Nephron progenitor cell (in vitro differentiated cells): ENCODE data around the gene FUT4.

ENCODE experiments used
- DNase-seq: peaks from one replicate; pipeline ENCODE4 v3.0.0; 2021
- H3K27ac Mint-ChIP-seq: 2 replicates; pipeline ENCODE4 v1.8.0; 2021; ENCODE audit warnings: mild to moderate bottlenecking, moderate library complexity, mixed read lengths
- H3K27me3 Mint-ChIP-seq: 2 replicates; pipeline ENCODE4 v1.8.0; 2021; ENCODE audit warnings: mild to moderate bottlenecking, low read depth, mixed read lengths; ENCODE audit not compliant: poor library complexity
- H3K36me3 Mint-ChIP-seq: 2 replicates; pipeline ENCODE4 v1.8.0; 2021; ENCODE audit warnings: low read depth, mixed read lengths
- H3K4me1 Mint-ChIP-seq: 2 replicates; pipeline ENCODE4 v1.8.0; 2021; ENCODE audit warnings: mixed read lengths
- H3K4me3 Mint-ChIP-seq: 2 replicates; pipeline ENCODE4 v1.8.0; 2021; ENCODE audit warnings: mild to moderate bottlenecking, moderate library complexity, mixed read lengths
- H3K9me3 Mint-ChIP-seq: 2 replicates; pipeline ENCODE4 v1.8.0; 2021; ENCODE audit warnings: mild to moderate bottlenecking, moderate library complexity, mixed read lengths
- CTCF ChIP-seq: fragments of 200-600 bp; sonication (generic); IDR thresholded peaks from 2 replicates; pipeline ENCODE4 v1.5.0; 2021; ENCODE audit warnings: antibody characterized with exemption

Gene FUT4

GRCh38 chr11:94576306-94576705 is 32.6 kb downstream of the FUT4 start:
- no peak for DNase-seq
- TF ChIP-seq CTCF, result no peak

GRCh38 chr11:94577841-94578240 is 34.1 kb downstream of the FUT4 start:
- H3K36me3 Mint-ChIP-seq, result no peaks in the 10 kb centered on the region
- TF ChIP-seq CTCF, result no peak
- peaks cover 2% of the 10 kb centered on the region for H3K9me3 Mint-ChIP-seq
- no peak for DNase-seq
- H3K27ac Mint-ChIP-seq, result no peak overlapping the region
- no peak overlapping the region for H3K4me3 Mint-ChIP-seq
- H3K4me1 Mint-ChIP-seq, result peaks cover 19% of the 10 kb centered on the region
- H3K27me3 Mint-ChIP-seq, result peaks cover 3% of the 10 kb centered on the region

More at GRCh38 chr11:94576306-94576705, 32.6 kb downstream of the FUT4 start:
- no peak overlapping the region for H3K27ac Mint-ChIP-seq
- H3K4me1 Mint-ChIP-seq, result peaks cover 17% of the 10 kb centered on the region
- H3K27me3 Mint-ChIP-seq, result peaks cover 3% of the 10 kb centered on the region
- peaks cover 10% of the 10 kb centered on the region for H3K9me3 Mint-ChIP-seq
- no peak overlapping the region for H3K4me3 Mint-ChIP-seq
- no peaks in the 10 kb centered on the region for H3K36me3 Mint-ChIP-seq

GRCh38 chr11:94581926-94582325 is 38.2 kb downstream of the FUT4 start:
- Mint-ChIP-seq H3K4me3 (no peak overlapping the region), H3K36me3 (no peaks in the 10 kb centered on the region), H3K9me3 (no peaks in the 10 kb centered on the region), H3K4me1 (peaks cover 5% of the 10 kb centered on the region), H3K27ac (no peak overlapping the region), H3K27me3 (peaks cover 3% of the 10 kb centered on the region)
- DNase-seq, result no peak
- TF ChIP-seq CTCF, result no peak

GRCh38 chr11:94583213-94583865 is 39.6 kb downstream of the FUT4 start:
- Mint-ChIP-seq H3K4me1 (peaks cover 18% of the 10 kb centered on the region), H3K36me3 (no peaks in the 10 kb centered on the region), H3K27me3 (peaks cover 3% of the 10 kb centered on the region), H3K9me3 (no peaks in the 10 kb centered on the region), H3K27ac (no peak overlapping the region), H3K4me3 (no peak overlapping the region)
- no peak for TF ChIP-seq CTCF
- DNase-seq, result no peak

- TF ChIP-seq CTCF, result no peak
- no peaks in the 10 kb centered on the region for H3K27me3 Mint-ChIP-seq
- H3K36me3 Mint-ChIP-seq, result no peaks in the 10 kb centered on the region
- H3K27ac Mint-ChIP-seq, result no peak overlapping the region
- no peaks in the 10 kb centered on the region for H3K9me3 Mint-ChIP-seq
- no peak for DNase-seq
- H3K4me1 Mint-ChIP-seq, result peaks cover 25% of the 10 kb centered on the region
- H3K4me3 Mint-ChIP-seq, result no peak overlapping the region
Measured at GRCh38 chr11:94583866-94584500, 40.3 kb downstream of the FUT4 start.

- H3K36me3 Mint-ChIP-seq, result no peaks in the 10 kb centered on the region
- H3K27me3 Mint-ChIP-seq, result no peaks in the 10 kb centered on the region
- H3K27ac Mint-ChIP-seq, result no peak overlapping the region
- H3K9me3 Mint-ChIP-seq, result no peaks in the 10 kb centered on the region
- no peak for TF ChIP-seq CTCF
- DNase-seq, result no peak
- no peak overlapping the region for H3K4me3 Mint-ChIP-seq
- H3K4me1 Mint-ChIP-seq, result peaks cover 35% of the 10 kb centered on the region
Measured at GRCh38 chr11:94584978-94585377, 41.3 kb downstream of the FUT4 start.
